ENCODE measurements around the gene SSBP3. TPM values are rescaled to one million over a fixed set of nuclear protein-coding genes. Genes with fewer than 3 reads are reported as not detected.

Gene SSBP3
- total RNA-seq, 1 donor from 2014 or later = 70.7 TPM

DNA sequence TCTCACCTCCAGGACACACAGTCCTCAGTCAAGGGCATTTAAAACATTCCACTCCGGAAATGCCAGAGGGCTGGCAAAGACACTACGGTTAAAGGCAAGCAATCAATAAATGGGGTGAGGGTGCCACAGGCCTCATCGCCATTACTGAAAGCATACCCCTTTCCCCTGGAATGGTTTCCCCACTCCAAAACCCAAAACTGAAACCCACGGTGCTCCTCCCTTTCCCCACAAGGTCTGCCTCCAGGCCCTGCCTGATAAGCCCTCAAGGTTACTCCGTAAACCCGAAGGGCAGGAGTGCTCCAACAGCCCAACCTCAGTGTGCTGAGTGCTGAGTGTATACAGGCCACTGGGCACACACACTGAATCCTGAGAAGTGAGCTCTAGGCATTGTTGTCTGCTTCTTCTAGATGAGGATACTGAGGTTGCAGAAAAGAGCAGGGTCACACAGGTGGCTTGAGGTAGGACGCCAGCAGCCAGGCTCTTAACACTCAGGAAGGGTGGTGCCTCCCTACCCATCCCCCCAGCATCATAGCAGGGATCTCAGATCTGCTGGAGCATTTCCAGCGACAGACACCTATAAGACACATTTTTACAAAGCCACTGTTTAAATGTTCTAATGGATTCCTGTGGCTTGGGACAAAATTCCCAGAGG is 29.0 kb downstream of the SSBP3 start:
- intact Hi-C loops (cut with DNase I) = no loop called here
- no peak for TF ChIP-seq POLR2A (IDR thresholded peaks at IDR 0.05)
- TF ChIP-seq, protein P1, sequence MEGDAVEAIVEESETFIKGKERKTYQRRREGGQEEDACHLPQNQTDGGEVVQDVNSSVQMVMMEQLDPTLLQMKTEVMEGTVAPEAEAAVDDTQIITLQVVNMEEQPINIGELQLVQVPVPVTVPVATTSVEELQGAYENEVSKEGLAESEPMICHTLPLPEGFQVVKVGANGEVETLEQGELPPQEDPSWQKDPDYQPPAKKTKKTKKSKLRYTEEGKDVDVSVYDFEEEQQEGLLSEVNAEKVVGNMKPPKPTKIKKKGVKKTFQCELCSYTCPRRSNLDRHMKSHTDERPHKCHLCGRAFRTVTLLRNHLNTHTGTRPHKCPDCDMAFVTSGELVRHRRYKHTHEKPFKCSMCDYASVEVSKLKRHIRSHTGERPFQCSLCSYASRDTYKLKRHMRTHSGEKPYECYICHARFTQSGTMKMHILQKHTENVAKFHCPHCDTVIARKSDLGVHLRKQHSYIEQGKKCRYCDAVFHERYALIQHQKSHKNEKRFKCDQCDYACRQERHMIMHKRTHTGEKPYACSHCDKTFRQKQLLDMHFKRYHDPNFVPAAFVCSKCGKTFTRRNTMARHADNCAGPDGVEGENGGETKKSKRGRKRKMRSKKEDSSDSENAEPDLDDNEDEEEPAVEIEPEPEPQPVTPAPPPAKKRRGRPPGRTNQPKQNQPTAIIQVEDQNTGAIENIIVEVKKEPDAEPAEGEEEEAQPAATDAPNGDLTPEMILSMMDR (IDR thresholded peaks at IDR 0.05) = no peak
- no peak for TF ChIP-seq POLR2AphosphoS5 (IDR thresholded peaks at IDR 0.05; ENCODE audit: insufficient read depth in 1 of 2, low read depth in 1 of 2)
- H3K4me3 ChIP-seq = no peak overlapping the region
- H3K9me3 ChIP-seq = no peaks in the 10 kb centered on the region
- H3K4me1 ChIP-seq = peaks cover 81% of the 10 kb centered on the region
- H3K27ac ChIP-seq = no peak overlapping the region
- no peaks in the 10 kb centered on the region for H3K36me3 ChIP-seq
- no peak for DNase-seq (ENCODE audit: extremely low spot score in 2 of 2)
- H3K27me3 ChIP-seq = no peaks in the 10 kb centered on the region

GRCh38 chr1:54376430-54377039 is 29.7 kb downstream of the SSBP3 start:
- no peak for TF ChIP-seq POLR2A (IDR thresholded peaks at IDR 0.05)
- TF ChIP-seq POLR2AphosphoS5 (IDR thresholded peaks at IDR 0.05; ENCODE audit: insufficient read depth in 1 of 2, low read depth in 1 of 2) = no peak
- TF ChIP-seq, protein P1 (IDR thresholded peaks at IDR 0.05) = no peak
- peaks cover 88% of the 10 kb centered on the region for H3K4me1 ChIP-seq
- intact Hi-C loops (cut with DNase I) = no loop called here
- no peaks in the 10 kb centered on the region for H3K27me3 ChIP-seq
- H3K9me3 ChIP-seq = no peaks in the 10 kb centered on the region
- no peak overlapping the region for H3K27ac ChIP-seq
- DNase-seq (ENCODE audit: extremely low spot score in 2 of 2) = no peak
- no peak overlapping the region for H3K4me3 ChIP-seq
- no peaks in the 10 kb centered on the region for H3K36me3 ChIP-seq

GRCh38 chr1:54375712-54376429 is 30.3 kb downstream of the SSBP3 start:
- DNase-seq (ENCODE audit: extremely low spot score in 2 of 2) = no peak
- no peaks in the 10 kb centered on the region for H3K27me3 ChIP-seq
- H3K36me3 ChIP-seq = no peaks in the 10 kb centered on the region
- no peak overlapping the region for H3K4me3 ChIP-seq
- H3K4me1 ChIP-seq = peaks cover 93% of the 10 kb centered on the region
- intact Hi-C loops (cut with DNase I) = no loop called here
- TF ChIP-seq, protein P1 (IDR thresholded peaks at IDR 0.05) = no peak
- TF ChIP-seq POLR2AphosphoS5 (IDR thresholded peaks at IDR 0.05; ENCODE audit: insufficient read depth in 1 of 2, low read depth in 1 of 2) (no peak), POLR2A (IDR thresholded peaks at IDR 0.05) (no peak)
- H3K27ac ChIP-seq = no peak overlapping the region
- H3K9me3 ChIP-seq = no peaks in the 10 kb centered on the region

- Histone ChIP-seq H3K4me1 (peaks cover 93% of the 10 kb centered on the region), H3K27me3 (no peaks in the 10 kb centered on the region), H3K9me3 (no peaks in the 10 kb centered on the region), H3K36me3 (no peaks in the 10 kb centered on the region), H3K27ac (no peak overlapping the region), H3K4me3 (no peak overlapping the region)
- DNase-seq (ENCODE audit: extremely low spot score in 2 of 2) = no peak
- intact Hi-C loops (cut with DNase I) = no loop called here
- TF ChIP-seq, protein P1 (IDR thresholded peaks at IDR 0.05) = no peak
- TF ChIP-seq POLR2AphosphoS5 (IDR thresholded peaks at IDR 0.05; ENCODE audit: insufficient read depth in 1 of 2, low read depth in 1 of 2) (no peak), POLR2A (IDR thresholded peaks at IDR 0.05) (no peak)
Observed at GRCh38 chr1:54375298-54375697, 30.9 kb downstream of the SSBP3 start.
